Stimulated activated CD4-positive, alpha-beta T cell treated with anti-CD3 and anti-CD28 coated beads, TNF-alpha, amount 100 ng/mL, for 48 hours (primary cell): ENCODE measurements around the gene OR52N4.
"Not testable (repeated sequence)": the region's sequence is repeated elsewhere in the genome, so short reads cannot be mapped to it uniquely, and the experiment has no call there.

Source experiments
- DNase-seq, 3 donors: peaks; one replicate each; pipeline ENCODE4 v3.0.0-alpha.2; 2020; ENCODE audit warnings: low read depth in 3 of 3

OR52N4 gene

GRCh38 chr11:5753943-5754342, at the start of gene OR52N4:
TSS of gene OR52N4 (plus strand) at chr11:5754243. CDS start at chr11:5754741, 498 bp downstream.
- DNase-seq: no peak

DNA sequence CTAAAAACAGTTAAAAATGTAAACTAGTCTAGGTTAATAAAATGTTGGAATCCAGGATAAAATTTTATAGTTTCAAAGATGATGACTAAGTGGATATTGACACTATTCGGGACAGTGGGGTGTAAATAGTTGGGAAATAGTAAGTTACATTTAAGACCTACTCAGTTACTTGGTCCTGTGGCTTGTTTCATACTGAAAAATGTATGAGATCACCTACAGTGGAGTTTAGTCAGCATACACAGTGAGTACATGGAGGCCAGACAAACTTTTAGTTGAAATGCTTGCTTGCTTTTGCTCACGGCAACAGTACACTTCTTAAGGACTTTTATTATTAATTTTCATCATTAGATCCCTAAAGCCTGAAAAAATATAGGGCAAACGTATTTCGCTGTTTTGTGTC, 48.4 kb upstream of the OR52N4 start:
- DNase-seq: no peak

DNA sequence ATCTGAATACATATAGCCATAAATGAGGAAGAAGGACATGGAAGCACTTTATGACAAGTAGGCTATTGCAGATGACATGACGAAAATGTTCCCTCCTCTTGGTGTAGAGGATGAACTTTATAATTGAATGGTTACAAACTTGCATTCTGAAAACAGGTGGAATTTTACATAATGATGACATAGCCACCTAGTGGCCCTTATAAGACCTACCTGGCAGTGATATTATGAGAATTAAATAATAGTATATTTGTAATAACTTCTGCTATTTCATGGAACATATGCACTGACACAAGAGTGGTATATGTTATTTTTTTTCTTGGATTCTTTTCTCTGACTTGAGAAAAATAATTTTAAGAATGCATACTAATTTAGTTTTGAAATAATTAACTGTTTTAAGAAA, 41.5 kb upstream of the OR52N4 start:
- DNase-seq: no peak

GRCh38 chr11:5713695-5714094, 40.3 kb upstream of the OR52N4 start:
- no peak for DNase-seq

DNA sequence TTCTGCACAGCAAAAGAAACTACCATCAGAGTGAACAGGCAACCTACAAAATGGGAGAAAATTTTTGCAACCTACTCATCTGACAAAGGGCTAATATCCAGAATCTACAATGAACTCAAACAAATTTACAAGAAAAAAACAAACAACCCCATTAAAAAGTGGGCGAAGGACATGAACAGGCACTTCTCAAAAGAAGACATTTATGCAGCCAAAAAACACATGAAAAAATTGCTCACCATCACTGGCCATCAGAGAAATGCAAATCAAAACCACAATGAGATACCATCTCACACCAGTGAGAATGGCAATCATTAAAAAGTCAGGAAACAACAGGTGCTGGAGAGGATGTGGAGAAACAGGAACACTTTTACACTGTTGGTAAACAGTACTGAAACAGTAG, 37.5 kb upstream of the OR52N4 start:
- not testable (repeated sequence) for DNase-seq

DNA sequence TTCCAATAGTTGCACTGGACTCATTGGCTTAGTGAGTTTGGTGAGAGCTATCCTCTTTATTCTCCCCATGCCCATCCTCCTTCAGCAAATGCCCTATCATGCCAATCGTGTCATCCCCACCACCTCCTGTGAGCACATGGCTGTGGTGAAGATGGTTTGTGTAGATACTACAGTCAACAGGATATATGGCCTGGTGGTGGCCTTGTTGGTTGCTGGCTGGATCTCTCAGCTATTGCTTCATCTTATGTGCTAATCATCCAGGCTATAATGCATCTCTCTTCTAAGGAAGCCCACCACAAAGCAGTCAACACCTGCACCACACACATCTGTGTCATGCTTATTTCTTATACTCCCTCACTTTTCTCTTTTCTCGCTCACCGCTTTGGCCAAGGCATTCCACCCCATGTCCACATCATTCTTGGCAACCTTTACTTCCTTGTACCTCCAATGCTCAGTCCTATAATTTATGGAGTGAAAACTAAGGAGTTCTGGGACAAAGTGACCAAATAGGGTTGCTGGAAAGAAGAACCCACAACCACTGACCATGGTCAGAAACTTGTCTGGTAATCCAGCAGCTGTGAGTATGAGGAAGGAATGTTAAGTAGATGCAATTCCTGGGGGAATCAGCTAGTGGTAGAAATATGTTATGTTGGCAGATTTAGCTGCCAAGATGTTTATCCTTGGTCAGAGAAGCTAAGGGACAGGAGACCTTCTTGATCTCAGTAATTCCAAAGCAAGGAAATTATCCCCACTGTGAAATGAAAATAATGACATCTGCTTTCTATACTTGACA, 34.1 kb upstream of the OR52N4 start:
- DNase-seq: no peak

- DNase-seq: no peak
Measured at GRCh38 chr11:5722622-5723021, 31.4 kb upstream of the OR52N4 start.

GRCh38 chr11:5726351-5726750, 27.7 kb upstream of the OR52N4 start:
- no peak for DNase-seq

DNA sequence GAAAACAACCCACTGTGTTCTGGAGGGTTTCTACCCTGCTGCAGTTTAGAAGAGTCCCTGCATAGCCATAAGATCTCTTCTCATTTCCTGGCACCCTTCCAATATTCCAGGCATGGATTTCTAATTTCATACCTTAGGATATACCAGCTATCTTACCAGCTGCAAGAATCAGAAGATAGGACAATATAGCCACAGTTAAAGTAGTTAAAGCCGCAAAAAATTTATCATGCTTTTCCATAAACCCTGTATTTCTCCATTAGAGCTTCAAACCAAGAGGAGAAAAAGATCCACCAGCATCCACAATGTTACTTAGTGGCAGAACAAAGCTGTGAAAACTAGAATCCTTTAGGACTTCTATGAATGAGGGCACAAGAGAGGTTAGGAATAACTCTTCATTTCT, 26.4 kb upstream of the OR52N4 start:
- no peak for DNase-seq

DNA sequence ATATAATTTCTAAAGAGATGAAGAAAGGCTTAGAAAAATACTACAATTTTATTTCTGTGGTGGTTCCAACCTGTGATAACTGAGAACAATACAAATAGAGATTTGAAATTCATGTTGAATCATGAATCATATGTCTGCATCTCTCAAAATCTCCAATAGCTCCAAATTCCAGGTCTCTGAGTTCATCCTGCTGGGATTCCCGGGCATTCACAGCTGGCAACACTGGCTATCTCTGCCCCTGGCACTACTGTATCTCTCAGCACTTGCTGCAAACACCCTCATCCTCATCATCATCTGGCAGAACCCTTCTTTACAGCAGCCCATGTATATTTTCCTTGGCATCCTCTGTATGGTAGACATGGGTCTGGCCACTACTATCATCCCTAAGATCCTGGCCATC, 17.6 kb upstream of the OR52N4 start, which contains the start of gene OR56B1:
OR56B1 (plus strand) TSS at position 53 of the 400 bp plus-strand sequence; CDS start at position 122, 69 bp downstream.
- no peak for DNase-seq

GRCh38 chr11:5737091-5737490, 17.0 kb upstream of the OR52N4 start:
- no peak for DNase-seq

DNA sequence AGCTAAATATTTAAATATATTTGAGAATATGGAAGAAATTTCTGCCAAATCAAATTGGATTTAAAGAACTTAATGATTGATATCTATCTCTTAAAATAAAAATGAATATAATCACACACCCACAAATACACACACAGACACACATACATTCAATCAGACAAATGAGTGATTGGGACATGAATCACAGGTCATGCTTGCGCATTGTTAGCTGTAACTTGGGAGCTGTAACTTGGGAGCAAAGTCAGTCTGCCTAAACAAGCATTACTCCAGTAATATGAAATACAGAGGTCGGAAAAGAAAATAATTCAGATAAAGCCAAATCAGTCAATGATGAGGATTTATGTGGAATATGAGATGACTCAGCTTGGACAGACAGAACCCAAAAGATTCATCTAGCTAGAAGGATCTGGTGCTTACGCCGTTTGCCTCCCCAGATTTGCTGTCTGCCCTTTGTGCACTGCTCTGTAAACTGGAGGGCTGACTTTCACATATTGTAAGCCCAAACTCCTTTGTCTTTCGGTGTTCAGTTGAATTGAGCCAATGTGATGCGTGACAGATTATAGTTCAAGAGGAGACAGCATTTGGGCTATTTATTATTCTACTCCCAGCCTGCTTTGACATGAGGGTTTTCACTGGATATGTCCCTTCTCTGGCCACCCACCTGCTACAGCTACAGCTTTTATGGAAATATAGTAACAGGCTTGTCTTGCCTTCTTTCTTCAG, 16.2 kb upstream of the OR52N4 start:
- DNase-seq: no peak

- no peak for DNase-seq
Measured at GRCh38 chr11:5738431-5738830, 15.6 kb upstream of the OR52N4 start.

- no peak for DNase-seq
Measured at GRCh38 chr11:5746614-5747013, 7.4 kb upstream of the OR52N4 start.

GRCh38 chr11:5749836-5750235, 4.2 kb upstream of the OR52N4 start:
- DNase-seq: no peak

DNA sequence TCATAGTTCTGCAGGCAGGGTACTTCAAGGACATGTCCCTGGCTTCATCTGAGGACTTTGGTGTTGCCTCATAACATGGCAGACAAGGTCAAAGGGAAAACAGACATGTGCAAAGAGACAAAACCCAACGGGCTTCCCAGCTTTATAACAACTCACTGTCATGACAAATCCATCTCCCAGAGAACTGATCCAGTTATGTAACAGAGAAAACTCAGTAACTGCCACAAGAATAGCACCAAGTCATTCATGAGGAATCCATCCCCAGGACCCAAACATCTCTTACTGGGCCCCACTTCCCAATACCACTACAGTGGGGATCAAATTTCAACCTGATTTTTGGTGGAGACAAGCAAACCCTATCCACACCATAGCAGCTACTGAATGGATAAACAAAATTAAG, 13.0 kb downstream of the OR52N4 start:
- no peak for DNase-seq

DNA sequence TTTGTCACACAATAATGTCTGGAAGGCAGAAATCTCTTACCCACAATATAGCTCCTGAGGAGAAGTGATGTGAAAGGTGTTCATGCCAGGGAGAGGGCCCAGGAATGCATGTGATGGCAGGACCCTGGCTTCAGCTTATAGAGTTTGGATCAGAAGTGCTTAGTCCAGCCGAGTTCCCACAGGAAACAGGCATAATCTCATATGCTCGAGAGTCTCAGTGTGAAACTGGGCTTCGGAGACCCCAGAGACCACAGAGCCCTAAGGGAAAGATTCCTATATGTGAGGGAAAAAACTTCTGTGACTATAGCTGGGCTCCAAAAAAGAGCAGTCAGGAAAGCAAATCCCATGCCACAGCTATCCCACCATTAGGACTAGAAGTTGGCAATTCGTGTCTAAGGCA, 29.2 kb downstream of the OR52N4 start, which contains the start of gene OR52N5:
OR52N5 (minus strand) TSS at position 101 of the 400 bp plus-strand sequence. CDS start 4,721 bp downstream, outside the sequence.
- DNase-seq: no peak

- no peak for DNase-seq
Measured at GRCh38 chr11:5791165-5791564, 37.1 kb downstream of the OR52N4 start, which contains the start of gene OR52N1. TSS of gene OR52N1 (minus strand) at chr11:5791265. CDS start at chr11:5788816, 2,449 bp downstream.

DNA sequence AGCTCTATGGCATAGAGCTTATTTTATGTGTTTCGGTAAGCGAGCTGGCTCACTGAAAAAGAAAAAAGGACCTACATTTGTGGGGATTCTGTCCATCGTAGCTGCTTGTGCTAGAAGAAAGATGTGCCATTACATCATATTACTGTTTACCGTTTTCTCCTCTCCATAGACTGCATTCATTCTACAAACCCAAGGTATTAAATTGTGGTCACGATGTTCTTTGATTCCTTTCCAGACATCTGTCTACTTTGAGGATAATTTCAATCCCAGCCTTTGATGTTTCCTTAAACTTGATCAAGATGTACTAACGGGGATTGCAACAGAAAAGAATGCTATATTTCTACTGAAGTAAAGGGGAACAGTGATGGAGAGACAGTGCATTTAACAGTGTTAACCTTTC, 42.5 kb downstream of the OR52N4 start:
- DNase-seq: no peak

DNA sequence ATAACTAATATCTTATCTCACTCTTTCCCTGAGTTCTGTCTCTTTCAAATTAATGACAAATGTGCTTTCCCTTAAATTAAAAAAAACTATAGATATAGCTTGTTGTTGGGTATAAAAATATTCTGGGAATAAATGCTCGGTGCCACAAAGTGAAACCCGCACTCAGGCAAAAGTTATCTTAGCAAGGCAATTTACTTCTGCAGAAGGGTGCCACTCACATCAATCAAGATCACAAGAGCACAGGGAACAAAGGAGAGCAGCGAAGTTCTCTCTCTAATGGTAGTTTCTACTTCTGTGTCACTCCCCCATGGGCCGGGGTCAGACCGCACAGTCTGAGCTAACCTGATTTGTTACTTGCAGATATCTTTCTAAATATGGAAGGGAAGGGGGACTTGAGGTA, 49.9 kb downstream of the OR52N4 start:
- no peak for DNase-seq
